GM21381 (cell line): ENCODE results near the gene SLC25A39.
"Not testable (repeated sequence)": the region's sequence is repeated elsewhere in the genome, so short reads cannot be mapped to it uniquely, and the experiment has no call there.

ENCODE experiments used
- ATAC-seq: cut with Tn5 transposase; IDR thresholded peaks from one replicate; pipeline ENCODE4 v1.9.1; 2021; ENCODE audit warnings: mild to moderate bottlenecking, moderate library complexity; ENCODE audit not compliant: unreplicated experiment

The SLC25A39 gene

GRCh38 chr17:44335968-44336367, 11.3 kb upstream of the SLC25A39 start:
- ATAC-seq = no peak

DNA sequence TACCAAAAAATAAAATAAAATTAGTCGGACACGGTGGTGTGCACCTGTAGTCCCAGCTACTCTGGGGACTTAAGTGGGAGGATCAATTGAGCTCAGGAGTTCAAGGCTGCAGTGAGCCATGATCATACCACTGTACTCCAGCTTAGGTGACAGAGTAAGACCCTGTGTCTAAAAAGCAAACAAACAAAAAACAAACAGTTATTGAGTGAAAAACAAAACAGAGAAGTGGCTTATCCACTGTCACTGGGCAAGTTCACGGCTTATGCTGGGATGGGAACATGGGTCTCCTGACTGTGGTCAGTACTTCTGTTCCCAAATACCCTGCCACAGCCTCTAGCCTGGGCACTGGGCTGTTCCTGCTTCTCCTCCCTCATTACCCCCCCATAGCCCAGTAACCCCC, 10.9 kb upstream of the SLC25A39 start:
- no peak for ATAC-seq

- no peak for ATAC-seq
Measured at GRCh38 chr17:44334727-44335126, 10.1 kb upstream of the SLC25A39 start.

DNA sequence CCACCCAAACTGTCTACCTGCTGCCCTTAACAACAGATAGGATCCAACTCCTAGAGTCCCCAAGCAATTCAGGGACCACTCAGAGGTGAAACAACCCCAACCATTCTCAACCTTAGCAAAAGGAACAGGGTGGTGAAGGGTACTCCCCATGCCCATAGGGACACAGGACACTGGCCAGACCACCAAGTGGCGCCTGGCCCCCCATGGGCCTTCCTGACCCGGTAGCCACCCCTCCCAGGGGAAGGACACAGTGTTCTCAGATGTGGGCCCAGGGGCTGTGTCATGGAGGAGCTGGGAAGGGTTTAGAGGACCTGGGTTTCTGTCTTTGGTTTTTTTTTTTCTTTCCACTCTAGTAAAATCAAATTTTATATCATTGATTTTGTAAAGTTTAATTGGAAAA, 9.7 kb upstream of the SLC25A39 start:
- no peak for ATAC-seq

- ATAC-seq = no peak
Measured at GRCh38 chr17:44333371-44333770, 8.7 kb upstream of the SLC25A39 start.

- no peak for ATAC-seq
Measured at GRCh38 chr17:44331249-44331760, 6.7 kb upstream of the SLC25A39 start.

- ATAC-seq = not testable (repeated sequence)
Measured at GRCh38 chr17:44330263-44330662, 5.6 kb upstream of the SLC25A39 start.

- not testable (repeated sequence) for ATAC-seq
Measured at GRCh38 chr17:44329516-44329915, 4.9 kb upstream of the SLC25A39 start.

DNA sequence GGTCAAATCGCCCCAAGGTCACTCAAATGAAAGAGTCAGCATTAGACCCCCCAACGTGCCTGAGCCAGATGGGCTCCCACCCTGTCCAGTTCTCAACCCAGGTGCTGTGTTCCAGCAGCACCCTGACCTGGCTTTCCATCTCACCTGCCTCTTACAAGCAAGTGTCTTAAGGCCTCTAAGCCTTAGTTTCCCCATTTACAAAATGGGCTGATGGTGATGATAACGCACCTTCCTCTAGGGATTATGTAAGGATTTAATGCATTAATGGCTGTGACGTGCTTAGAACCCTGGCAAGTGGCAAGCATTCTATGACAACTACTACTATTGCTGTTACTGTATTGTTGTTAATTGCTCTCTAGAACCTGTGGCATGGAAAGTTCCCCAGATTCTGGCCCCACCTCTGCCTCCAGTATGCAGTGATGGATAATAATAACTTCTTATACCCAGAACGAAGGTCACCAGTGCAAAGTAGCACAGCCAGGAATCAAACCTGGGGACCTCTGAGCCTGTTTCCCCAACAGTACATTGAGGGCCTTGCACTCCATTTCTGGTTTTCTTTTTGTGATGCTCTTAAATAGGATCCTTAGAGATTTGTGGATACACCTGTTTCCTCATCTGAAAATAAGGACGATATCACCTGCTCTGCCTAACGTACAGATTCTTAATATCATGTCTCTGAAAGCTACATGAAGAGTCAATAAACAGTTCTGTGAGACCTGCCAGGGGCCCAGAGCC, 3.3 kb upstream of the SLC25A39 start:
- ATAC-seq = no peak

DNA sequence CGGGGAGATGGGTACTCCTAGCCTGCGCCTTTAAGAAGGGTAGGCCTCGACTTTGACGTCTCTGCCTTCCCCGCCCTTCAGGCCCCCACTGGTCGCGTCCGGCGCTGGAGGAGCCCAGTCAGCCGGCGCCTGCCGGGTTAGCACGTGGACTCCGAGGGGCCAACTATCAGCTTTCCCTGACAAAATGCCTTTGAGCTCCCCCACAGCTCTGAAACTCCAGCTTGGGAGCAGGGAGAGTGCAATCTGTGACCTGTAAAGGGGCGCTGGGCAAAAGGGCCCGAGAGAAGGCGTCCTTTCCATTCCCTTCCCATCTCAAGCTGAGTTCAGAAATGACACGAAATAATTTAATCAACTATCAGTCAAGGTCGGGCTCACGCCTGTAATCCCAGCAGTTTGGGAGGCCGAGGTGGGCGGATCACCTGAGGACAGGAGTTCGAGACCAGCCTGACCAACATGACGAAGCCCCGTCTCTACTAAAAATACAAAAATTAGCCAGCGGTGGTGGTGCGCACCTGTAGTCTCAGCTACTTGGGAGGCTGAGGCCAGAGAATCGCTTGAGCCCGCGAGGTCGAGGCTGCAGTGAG, 2.3 kb upstream of the SLC25A39 start:
- ATAC-seq = peak; percentile 44

GRCh38 chr17:44324092-44324570, 492 bp downstream of the SLC25A39 start:
- ATAC-seq = peak; percentile 2

DNA sequence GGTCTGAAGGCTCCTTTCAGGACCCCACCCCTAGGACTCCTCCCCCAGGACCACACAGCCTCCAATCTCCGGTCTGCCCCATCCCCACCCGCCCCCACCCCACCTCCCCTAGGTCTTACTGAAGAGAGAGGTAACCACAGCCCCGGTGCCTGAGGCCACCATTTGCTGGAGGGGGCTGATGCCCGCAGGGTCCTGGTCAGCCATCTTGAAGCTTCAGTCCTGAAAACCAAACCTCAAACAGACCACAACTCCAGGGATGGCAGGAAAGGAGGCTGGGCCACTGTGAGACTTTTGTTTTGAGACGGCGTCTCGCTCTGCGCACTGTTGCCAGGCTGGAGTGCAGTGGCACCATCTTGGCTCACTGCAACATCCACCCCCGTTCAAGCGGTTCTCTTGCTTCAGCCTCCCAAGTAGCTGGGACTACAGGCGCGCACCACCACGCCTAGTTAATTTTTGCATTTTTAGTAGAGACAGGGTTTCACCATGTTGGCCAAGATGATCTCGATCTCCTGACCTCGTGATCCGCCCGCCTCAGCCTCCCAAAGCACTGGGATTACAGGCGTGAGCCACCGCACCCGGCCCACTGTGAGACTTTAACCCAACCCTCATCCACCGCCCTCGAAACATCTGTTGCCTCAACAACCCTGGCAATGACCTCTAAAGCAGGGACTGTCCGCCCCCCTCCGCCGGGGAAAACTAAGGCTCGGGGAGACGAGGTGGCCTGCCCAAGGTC, 1.1 kb downstream of the SLC25A39 start:
- no peak for ATAC-seq

DNA sequence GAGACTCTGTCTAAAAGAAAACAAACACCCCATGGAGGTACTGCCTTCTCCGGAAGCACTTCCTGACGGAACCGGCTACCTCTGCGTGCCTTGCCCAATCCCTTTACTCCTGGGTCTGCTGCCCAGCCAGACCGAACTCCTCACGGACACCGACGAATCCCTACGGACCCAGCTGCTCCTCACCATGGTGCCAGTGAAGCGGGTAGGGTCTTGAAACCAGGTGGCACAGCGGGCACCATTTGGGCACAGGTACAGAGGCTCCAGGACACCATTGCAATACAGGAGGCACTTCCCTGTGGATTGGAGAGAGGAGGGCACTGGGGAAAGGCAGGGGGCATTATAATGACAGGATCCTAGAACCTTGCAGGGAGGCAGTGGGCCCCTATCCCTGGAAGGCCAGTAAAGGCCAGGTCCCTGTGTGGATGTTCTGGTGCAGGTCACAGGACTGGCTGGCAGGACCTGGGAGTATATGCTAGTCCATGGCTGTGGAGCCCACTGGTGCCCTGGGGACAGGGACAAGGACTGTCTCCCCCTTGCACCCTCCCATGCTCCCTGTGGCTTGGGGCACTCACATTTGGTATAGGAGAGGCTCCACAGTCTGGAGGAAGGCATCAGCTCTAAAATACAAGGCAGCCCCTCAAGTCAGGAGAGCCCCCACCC, 2.3 kb downstream of the SLC25A39 start:
- no peak for ATAC-seq

DNA sequence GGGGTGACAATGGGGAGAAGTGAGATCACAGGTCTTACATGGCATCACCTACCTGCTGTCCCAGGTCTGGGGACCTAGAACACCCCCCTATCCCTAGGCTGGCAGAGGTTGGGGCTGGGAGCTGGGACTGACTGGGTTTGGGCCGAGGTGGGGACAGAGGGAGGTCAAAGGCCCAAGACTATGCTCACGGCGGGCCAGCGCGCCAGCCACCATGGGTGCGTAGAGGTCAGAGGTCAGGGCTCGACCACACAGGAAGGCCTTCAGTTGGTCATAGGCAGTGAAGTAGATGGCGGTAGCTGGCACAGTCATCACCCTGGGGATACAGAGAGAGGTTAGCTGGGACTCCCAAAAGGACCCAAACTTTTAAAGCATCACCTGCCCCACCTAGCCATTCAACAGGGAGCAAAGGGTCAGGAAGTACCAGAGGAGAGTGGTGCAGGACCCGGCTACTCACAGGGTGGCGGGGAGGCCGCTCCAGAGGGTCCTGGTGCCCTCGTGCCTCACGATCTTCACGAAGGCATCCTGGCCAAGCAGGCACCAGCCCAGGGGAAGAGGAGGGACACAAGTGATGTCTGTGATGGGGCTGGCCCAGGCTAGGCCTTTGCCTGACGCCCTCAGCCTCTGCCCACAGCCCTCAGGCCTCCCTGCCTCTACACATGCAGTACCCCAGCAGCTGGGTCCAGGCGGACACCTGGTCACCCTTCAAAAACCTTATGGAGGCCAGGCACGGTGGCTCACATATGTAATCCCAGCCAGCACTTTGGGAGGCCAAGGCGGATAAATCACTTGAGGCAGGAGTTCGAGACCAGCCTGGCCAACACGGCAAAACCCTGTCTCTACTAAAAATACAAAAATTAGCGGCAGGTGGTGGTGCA, 3.1 kb downstream of the SLC25A39 start:
- ATAC-seq = no peak

DNA sequence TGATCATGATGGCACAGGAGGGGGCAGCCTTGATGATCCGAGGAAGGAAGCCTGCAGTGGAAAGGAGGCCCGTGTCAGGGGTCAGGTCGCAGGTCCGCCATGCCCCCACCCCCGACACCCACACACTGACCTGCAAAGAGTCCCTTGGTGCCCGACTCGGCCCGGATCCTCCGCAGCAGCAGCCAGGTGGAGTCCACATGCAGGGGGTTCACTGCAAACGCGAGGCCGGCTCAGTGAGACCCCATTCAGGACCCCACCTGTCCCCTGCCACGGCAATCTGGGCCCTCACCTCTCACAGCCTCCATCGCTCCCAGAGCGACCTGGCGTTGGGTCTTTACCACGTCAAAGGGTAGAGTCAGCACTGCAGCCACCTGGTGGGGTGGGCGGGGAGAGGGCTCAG, 4.6 kb downstream of the SLC25A39 start:
- no peak for ATAC-seq

- no peak for ATAC-seq
Measured at GRCh38 chr17:44318077-44318892, 6.3 kb downstream of the SLC25A39 start.

DNA sequence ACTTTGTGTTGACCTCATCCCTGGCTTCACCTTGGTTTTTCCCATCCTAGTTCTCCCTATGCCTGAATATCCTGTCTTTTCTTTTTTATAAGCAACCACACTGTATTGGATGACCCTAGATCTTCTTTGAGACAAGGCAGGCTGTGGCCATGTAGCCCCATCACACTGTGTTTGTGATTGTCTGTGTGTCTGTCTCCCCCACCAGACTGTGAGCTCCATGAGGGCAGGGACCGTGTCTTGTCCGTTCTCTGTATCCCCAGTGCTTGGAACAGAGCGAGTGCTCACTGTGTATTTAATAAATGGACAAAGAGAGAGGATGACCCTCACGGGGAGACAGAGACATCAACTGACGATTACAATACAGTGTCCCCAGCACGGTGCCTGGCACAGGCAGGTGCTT, 7.1 kb downstream of the SLC25A39 start:
- ATAC-seq = no peak

DNA sequence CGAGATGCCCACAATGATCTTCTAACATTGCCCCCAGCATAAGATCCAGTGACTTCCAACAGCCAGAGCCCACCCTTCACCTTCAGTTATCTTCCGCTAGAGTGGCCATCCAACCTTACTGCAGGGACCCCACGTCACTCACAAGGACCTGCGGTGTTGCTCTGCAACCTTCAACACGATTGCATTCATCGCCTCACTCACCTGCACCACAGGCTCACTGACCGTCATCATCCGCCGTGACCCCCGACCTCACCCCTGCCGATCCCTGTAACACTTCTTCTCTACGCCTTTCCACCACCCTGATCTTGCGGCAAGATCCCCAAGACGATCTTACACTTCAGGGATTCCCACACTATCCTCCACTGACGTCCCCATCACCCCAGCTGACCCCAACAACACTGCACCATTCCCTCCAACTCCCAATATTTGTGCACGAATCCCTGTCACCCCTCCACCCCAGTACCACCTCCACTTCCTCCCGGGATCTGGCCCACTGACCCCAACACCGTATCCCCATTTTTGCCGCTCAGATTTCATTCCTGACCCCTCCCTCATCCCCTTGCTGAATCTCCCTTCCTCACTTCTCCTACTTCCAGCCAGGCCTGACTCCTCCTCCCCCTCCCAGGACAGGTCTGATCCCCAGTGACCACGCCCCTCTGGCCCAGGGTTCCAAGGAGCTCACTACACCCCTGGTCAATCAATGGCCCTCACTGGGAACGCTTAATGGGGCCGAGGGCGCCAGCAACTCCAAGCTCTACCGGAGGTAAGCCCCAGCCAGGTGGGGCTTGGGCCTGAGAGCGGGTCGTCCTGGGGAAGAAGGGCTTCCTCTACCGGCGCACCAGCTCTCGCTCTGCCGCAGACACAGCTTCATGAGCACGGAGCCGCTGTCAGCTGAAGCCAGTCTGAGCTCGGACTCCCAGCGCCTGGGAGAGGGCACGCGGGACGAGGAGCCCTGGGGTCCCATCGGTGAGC, 8.6 kb downstream of the SLC25A39 start:
- no peak for ATAC-seq
